Measurements from ENCODE around the gene DEFB121.
"Not testable (repeated sequence)": the region's sequence is repeated elsewhere in the genome, so short reads cannot be mapped to it uniquely, and the experiment has no call there.

The DEFB121 gene, protein sequence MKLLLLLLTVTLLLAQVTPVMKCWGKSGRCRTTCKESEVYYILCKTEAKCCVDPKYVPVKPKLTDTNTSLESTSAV

DNA sequence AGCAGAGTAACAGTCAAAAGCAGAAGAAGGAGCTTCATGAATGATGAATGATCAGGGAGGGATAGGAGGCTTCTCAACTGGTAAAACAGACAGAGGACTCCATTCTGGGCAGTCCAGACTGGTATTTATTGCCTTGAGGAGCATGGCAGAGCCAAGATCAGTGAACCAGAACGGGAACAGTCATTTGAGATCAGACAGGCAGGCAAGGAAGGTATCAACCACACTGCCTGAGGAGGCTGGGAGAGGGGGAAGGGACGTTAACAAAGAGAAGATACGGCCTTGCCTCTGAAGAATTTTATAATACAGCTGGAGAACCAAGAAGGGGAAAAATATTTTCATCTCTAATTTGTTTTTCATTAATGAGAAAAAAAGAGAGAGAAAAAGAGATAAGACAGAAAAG is at the start of gene DEFB121:
Gene DEFB121, minus strand, starts transcription at position 101 of the 400 bp plus-strand sequence. Its CDS starts 63 bp downstream, at position 38.
- DNase-seq, result no peak

DNA sequence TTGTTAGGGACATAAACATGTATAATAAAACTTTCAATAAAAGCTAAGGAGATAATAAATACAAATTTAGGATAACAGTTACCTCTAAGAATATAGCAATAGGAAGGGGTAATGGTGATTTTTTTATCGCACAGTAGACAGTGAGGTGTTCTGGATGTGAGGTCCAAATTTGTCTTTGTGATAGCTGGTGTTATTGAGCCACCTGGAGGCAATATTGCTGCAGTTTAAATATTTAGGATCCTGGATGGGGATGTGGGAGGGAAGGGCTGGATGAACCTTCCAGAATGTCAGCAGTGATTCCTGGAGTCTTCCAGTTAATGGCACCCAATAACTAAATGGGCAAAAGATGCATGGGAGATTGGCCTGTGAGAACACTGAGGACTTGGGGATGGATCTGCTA is 48.3 kb upstream of the DEFB121 start:
- no peak for DNase-seq

DNA sequence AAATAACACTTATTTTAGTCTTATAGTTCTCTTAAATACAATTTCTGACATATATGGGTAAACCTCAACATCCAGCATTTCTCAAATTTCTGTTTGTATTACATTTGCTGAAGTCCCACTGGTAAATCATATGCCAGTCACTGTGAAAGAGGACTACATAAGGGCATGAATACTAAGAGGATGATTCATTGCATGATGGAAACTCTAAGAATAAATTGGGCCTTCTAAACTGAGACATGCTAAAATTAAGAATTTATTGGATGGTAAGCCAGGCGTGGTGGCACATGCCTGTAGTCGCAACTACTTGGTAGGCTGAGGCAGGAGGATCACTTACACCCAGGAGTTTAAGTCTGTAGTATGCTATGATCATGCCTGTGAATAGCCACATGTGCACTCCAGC is 46.6 kb upstream of the DEFB121 start:
- no peak for DNase-seq

DNA sequence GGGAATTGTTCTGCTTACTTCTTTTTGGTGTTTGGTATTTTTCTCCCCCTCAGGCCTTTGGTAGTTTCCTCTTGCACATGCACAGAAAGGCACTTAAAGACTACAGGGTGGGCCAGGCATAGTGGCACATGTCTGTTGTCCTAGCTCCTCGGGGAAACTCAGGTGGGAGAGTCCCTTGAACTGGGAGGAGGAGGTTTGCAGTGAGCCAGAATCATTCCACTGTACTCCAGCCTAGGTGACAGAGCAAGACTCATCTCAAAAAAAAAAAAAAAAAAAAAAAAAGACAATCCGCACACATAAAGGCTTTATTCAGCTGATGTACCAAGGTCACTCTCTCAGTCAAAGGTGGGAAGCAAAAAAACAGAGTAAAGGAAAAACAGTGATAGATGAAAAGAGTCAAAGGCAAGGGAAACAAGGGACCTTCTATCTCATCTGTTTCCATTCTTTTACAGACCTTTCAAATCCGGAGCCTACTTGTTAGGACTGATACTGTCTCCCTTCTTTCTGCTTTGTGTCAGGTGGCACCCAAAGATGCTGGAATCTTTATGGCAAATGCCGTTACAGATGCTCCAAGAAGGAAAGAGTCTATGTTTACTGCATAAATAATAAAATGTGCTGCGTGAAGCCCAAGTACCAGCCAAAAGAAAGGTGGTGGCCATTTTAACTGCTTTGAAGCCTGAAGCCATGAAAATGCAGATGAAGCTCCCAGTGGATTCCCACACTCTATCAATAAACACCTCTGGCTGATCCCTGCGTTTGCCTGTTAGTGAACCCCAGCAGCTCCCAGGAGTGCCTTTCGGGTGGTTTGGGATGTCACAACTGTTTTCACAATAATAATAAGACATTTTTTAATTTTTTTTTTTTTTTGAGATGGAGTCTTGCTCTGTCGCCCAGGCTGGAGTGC is 43.7 kb upstream of the DEFB121 start:
- DNase-seq, result no peak

DNA sequence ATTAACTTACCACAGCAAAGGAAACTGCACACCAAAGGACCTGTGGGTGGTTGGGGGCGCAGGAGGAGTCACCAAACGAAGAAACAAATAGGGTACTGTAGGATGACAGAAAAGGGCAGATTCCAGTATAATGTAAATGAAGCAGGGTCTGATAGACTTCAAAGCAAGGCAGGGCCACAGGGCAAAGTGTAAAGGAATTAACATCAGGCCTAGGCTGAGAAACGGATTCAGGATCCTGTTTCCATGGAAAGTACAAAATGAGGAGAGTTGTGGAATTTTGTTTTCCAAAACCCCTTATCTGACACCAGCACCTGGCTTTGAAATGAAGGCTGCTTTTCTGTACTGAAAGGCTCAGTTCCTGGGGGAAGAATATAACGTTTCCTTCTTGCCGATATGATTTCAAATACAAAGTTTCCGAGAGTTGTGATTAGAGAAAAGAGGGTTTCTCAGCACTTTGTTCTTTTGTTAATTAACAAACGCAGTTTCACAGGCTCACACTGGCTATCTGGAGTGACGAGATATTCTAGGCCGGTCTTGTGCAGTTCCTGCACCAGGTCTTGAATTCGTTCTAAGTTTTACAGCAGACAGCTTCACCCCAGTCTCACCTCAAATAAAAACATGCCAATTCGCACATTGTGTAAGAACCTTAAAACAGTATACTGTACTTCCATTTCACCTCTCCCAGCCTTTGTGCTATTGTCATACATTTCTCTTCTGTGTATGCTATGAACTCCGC is 40.2 kb upstream of the DEFB121 start:
- DNase-seq, result no peak

DNA sequence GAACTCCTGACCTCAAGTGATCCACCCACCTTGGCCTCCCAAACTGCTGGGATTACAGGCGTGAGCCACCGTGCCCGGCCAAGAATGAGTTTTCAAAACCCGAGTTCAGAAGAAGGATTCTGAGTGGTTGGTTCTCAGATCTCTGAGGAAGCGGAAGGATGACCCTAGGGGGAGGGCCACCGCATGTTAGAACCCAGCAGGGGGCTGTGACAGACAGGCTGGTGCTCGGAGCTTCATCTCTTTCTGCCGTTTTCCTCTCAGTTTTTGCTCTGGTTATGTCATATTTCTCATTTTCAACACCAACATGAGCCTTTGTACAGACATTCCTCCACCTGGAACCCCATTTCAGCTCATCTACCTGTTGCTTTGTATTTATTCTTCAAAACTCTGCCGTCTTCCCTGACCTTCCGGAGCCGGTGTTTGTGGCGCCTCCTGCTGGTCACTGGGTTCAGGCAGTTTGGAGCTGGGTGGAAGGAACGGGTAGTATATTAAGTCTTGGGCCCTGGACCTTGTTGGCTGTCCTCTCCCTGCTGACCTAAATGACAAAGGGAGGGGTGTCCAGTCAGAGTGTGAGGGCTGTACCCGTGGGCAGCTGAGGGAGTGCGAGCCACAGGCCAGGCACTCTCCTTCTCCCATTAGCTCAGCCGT is 34.1 kb upstream of the DEFB121 start, which contains the start of gene DEFB123:
Gene DEFB123, plus strand, starts transcription at position 621 of the 648 bp plus-strand sequence. CDS start 67 bp downstream, outside the sequence.
- no peak for DNase-seq

DNA sequence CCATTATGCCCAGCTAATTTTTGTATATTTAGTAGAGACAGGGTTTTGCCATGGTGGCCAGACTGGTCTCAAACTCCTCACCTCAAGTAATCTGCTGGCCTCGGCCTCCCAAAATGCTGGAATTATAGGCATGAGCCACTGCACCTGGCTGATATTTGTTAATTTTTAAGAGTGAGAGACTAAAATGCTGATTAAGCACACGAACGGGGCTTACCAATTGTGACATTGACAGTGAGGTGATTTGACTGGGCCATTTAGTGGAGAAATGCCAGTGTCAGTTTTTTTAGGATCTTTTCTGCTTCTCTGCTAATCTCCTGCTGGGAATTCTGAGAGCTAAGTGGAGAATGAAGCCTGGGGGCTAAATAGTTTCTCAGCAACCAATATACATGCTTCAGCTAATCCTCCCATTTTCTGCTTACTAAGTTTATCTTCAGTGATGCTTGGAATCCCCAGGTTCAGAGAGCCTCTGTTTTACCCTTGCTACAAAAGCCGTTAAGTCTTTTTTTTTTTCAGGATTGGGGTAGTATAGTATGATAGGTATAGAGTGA is 24.6 kb upstream of the DEFB121 start:
- no peak for DNase-seq

DNA sequence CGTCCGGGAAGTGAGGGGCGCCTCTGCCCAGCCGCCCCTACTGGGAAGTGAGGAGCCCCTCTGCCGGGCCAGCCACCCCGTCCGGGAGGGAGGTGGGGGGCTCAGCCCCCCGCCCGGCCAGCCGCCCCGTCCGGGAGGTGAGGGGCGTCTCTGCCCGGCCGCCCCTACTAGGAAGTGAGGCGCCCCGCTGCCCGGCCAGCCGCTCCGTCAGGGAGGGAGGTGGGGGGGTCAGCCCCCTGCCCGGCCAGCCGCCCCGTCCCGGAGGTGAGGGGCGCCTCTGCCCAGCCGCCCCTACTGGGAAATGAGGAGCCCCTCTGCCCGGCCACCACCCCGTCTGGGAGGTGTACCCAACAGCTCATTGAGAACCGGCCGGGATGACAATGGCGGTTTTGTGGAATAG is 21.6 kb upstream of the DEFB121 start:
- DNase-seq, result not testable (repeated sequence)

DNA sequence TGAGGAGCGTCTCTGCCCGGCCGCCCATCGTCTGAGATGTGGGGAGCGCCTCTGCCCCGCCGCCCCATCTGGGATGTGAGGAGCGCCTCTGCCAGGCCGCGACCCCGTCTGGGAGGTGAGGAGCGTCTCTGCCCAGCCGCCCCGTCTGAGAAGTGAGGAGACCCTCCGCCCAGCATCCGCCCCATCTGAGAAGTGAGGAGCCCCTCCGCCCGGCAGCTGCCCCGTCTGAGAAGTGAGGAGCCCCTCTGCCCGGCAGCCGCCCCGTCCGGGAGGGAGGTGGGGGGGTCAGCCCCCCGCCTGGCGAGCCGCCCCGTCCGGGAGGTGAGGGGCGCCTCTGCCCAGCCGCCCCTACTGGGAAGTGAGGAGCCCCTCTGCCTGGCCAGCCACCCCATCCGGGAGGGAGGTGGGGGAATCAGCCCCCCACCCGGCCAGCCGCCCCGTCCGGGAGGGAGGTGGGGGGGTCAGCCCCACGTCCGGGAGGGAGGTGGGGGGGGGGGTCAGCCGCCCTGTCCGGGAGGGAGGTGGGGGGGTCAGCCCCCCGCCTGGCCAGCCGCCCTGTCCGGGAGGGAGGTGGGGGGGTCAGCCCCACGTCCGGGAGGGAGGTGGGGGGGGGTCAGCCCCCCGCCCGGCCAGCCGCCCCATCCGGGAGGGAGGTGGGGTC is 21.0 kb upstream of the DEFB121 start:
- DNase-seq, result not testable (repeated sequence)

DNA sequence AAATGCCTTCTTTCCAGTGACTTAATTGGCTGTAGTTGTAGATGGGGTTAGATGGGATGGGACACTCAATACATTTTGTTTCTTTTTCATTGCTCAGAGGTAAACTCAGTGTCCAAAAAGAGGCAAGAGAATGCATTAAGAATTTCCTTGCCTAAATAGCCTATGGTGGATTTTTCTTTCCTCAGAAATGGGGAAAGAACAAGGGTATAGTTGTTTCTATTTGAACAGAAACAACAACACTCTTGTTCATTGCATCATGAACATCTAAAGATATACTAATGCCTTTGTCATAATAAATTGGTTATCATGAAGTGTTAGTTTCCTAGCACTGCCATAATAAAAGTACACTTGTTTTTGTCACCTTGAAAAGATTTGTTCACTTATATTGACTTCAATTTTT is 19.8 kb upstream of the DEFB121 start:
- no peak for DNase-seq

DNA sequence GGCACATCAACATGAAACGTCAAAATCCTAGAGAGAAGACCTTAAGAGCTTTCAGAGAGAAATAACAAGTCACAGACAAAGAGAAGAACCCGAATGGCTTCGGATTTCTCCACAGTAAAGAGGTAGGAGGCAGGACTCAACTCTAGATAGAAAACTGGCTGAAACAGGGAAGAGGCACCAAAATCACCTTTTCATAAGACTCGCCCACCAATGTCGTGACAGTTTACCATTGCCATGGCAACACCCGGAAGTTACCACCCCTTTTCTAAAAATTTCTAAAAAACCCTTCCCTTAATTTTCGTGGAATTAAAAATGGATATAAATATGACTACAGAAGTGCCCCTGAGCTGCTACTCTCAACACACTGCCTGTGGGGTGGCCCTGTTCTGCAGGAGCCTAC is 12.3 kb upstream of the DEFB121 start:
- DNase-seq, result no peak

DNA sequence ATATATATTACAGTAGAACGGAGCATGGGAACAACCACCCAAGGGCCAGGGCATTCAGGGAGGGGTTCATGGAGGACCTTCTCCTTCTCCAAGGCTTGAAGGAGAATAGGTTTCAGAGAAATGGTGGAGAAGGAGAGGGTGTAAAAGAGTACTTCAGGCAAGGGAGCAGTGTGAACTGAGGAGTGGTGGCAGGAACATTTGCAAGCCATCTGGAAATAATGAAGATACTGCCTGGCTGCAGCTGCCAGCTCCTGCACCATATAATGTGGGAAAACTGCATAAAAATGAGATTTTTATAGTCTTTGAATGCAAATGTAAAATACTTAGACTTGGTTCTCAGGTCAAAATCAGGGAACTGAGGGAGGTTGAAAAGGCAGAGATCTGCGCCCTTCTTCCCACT is 9.6 kb upstream of the DEFB121 start:
- DNase-seq, result no peak

DNA sequence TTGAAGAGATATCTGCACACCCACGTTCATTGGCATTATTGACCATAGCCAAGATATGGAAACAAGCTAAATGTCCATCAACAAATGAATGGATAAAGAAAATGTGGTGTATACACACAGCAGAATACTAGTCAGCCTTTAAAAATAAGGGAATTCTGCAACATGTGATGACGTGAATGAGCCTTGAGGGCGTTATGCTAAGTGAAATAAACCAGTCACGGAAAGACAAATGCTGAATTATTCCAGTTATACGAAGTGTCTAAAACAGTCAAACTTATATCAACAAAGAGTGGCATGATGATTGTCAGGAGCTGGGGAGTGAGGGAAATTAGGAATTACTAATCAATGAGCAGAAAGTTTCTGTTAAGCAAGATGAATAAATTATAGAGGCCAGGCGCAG is 8.4 kb upstream of the DEFB121 start:
- DNase-seq, result no peak

DNA sequence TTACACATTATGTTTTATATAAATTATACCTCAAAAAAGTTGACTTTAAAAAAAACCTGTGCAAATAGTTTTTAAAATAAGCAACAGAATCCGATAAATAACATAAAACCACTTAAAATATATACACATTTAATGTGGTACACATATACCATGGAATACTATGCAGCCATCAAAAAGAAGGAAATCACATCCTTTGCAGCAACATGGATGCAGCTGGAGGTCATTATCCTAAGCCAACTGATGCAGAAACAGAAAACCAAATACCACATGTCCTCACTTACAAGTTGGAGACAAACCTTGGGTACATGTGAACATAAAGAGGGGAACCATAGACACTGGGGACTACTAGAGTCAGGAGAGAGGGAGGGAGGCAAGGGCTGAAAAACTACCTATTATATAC is 4.0 kb upstream of the DEFB121 start:
- DNase-seq, result no peak

DNA sequence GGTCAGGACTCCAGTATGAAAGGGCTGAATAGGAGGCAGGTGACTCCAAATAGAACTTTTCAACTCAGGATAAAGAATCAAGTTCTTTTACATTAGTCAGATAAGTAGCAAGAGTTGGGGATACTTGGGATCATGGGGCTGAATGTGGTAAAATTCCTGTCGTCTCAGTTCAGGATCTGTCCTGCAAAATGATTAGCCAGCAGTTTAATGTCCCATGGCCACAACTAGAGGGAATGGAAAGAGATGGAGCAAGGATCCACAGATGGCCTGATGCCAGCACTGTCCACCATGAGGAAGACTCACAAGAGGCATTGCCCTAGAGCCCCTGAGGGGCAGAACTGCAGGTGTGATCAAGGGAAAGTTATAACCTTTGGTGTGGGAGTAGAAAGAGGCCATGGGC is 2.1 kb downstream of the DEFB121 start:
- no peak for DNase-seq

DNA sequence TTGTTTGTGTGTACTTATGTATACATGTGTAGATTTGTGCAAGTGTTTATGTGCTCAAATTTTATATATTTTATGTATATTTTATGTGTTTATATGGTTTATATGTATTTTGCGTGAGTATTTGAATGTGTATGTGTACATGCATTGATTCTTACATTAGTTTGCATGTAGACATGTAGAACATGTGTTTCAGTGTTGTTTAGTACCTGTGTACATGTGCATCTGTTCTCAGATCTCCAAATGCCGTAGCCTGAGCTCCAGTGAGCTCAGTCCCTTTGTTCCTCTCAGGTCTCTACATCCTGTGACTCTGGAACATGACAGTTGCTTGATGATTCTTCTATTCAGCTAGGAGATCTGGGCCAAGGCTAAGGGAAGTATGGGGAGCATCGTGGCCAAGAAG is 11.1 kb downstream of the DEFB121 start:
- no peak for DNase-seq

DNA sequence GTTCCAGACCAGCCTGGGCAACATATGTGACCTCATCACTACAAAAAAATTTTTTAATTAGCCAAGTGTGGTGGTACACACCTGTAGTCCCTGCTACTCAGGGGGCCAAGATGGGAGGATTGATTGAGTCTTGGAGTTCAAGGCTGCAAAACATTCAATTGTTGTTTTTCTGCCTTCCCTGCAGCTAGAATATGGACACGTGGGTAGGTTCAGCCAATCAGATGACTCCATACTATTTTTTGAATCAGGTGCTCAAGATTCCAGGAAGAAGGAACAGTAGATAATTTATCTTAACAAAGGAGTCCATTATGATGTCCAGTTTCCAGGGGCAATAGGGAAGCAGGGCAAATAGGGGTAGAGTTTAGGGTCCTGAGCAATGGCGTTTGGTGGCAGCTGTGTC is 13.2 kb downstream of the DEFB121 start:
- no peak for DNase-seq

DNA sequence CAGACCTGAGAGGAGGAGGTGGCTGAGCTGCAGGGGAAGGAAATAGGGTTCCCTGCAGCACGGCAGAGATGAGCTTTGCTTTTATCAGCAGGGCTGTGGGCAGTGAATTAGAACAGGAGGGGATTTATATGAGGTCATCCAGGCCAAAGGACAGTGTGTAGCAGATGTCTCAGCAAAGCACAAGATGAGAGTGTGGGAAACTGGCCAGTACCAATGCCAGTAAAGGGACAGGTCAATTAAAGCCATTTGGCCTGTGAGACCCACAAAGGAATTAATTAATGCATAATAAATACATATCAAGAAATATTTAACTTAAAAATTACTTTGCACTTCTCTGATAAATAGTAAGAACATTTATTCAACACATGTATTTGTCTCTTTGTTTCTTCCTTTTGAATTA is 15.5 kb downstream of the DEFB121 start, which contains the start of gene DEFB119:
Gene DEFB119, minus strand, starts transcription at position 101 of the 400 bp plus-strand sequence. CDS start 107 bp downstream, outside the sequence.
- no peak for DNase-seq

DNA sequence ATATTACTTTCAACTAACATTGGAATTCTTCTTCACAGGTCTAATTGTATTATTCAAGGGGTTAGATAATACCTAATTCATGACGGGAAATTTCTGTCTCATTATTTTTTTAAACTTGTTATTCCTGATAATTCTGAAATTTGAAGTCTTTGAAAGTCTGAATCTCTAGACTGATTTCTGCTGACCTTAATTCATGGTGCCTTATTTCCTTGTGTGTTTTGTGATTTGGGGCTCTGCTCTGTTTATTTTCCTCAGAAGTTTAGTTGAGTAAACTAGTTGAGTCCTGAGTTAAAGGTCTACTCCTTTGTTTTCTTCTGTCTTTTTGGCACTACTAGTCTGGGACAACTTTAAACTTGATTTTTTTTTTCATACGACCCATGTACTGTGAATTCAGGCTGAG is 31.7 kb downstream of the DEFB121 start:
- no peak for DNase-seq

DNA sequence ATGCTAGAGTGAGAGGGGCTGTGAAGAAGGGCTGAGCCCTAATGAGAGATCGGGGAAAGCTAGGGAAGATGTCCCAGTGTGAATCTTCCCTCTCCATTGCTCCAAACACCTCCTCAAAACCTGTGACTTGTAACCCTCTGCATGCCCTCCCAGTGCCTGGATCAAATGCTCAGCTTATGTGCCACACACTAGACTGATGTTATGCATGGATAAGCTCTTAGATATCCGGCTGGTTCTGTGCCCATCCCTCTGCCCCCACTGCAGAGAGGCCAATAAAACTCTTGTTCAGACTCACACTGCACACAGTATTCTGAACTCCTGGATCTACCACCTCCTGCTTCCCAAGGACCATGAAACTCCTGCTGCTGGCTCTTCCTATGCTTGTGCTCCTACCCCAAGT is 37.7 kb downstream of the DEFB121 start, which contains the start of gene DEFB118:
Gene DEFB118, plus strand, starts transcription at position 301 of the 400 bp plus-strand sequence. Its CDS starts 50 bp downstream, at position 351.
- no peak for DNase-seq

DNA sequence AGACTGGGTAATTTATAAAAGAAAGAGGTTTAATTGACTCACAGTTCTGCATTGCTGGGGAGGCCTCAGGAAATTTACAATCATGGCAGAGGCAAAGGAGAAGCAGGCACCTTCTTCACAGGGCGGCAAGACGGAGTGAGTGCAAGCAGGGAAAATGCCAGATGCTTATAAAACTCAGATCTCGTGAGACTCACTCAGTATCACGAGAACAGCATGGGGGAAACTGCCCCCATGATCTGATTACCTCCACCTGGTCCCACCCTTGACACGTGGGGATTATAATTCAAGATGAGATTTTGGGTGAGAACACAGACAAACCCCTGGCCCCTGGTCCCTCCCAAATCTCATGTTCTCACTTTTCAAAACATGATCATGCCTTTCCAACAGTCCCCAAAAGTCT is 41.7 kb downstream of the DEFB121 start:
- not testable (repeated sequence) for DNase-seq

DNA sequence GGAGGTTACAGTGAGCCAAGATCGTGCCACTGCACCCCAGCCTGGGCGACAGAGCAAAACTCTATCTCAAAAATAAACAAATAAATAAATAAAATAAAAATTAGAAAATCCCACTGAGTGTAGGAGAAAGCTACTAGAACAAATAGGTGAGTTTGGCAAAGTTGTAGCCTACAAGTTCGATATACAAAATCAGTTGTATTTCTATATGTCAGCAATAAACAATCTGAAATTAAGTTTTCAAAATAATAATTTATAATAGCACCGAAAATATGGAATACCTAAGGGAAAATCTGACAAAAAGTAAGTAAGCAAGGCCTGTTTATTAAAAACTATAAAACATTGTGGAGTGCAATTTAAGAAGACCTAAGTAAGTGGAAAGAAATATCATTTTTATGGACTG is 42.7 kb downstream of the DEFB121 start:
- no peak for DNase-seq
